Osteocyte (in vitro differentiated cells): ENCODE measurements around the gene CIB4. TPM values are rescaled to one million over a fixed set of nuclear protein-coding genes. Genes with fewer than 3 reads are reported as not detected.
"Not testable (repeated sequence)": the region's sequence is repeated elsewhere in the genome, so short reads cannot be mapped to it uniquely, and the experiment has no call there.

Experiments
- DNase-seq: peaks from one replicate; pipeline ENCODE4 v3.0.0; 2021; ENCODE audit warnings: mixed read lengths; ENCODE audit not compliant: unreplicated experiment; ENCODE audit errors: extremely low spot score
- H3K27ac Mint-ChIP-seq: one replicate; pipeline ENCODE4 v1.8.0; 2021; ENCODE audit warnings: mild to moderate bottlenecking, mixed read lengths; ENCODE audit not compliant: unreplicated experiment
- H3K27me3 Mint-ChIP-seq: one replicate; pipeline ENCODE4 v1.8.0; 2021; ENCODE audit warnings: mixed read lengths; ENCODE audit not compliant: unreplicated experiment
- H3K36me3 Mint-ChIP-seq: one replicate; pipeline ENCODE4 v1.8.0; 2021; ENCODE audit warnings: mixed read lengths; ENCODE audit not compliant: unreplicated experiment
- H3K4me1 Mint-ChIP-seq: one replicate; pipeline ENCODE4 v1.8.0; 2021; ENCODE audit warnings: mixed read lengths; ENCODE audit not compliant: unreplicated experiment
- H3K4me3 Mint-ChIP-seq: one replicate; pipeline ENCODE4 v1.8.0; 2021; ENCODE audit warnings: mild to moderate bottlenecking, moderate library complexity, mixed read lengths; ENCODE audit not compliant: unreplicated experiment
- H3K9me3 Mint-ChIP-seq: one replicate; pipeline ENCODE4 v1.8.0; 2021; ENCODE audit warnings: mixed read lengths; ENCODE audit not compliant: unreplicated experiment
- total RNA-seq: library from RNA; stranded (reverse); gene quantifications from 2 replicates; pipeline ENCODE4 v1.2.1, GENCODE V29; 2021
- TF ChIP-seq, protein P1 (sequence below): fragments of 200-600 bp; sonication (generic); IDR thresholded peaks from 2 replicates; pipeline ENCODE4 v1.5.0; 2021; ENCODE audit warnings: antibody characterized with exemption, mild to moderate bottlenecking, moderate library complexity

The CIB4 gene
- total RNA-seq, 1 donor from 2014 or later: not detected

DNA sequence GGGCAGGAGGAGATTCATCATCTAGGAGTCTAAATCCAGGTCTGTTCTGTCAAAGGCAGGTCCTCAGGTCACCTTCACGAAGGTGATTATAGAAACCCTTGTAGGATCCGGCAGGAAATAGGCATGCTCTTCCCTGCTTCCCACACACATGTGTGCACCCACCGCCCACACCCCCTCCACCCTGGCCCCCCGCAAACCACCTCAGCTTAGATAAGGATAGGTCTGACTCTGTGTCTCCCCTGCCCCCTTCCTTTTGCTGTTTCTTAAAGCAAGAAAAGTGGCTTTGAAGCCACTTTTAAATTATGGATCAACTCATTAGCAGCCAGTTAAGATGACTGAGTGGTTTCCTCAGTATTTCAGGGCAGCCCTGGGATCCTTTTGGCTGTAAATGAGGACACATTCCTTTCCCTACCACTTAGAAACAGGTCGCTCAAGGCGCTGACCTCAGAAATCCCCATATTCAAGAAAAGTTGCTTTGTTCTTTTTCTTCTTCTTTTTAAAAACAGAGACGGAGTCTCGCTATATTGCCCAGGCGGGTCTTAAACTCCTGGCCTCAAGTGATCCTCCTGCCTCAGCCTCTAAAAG is 14.5 kb upstream of the CIB4 start:
- Mint-ChIP-seq H3K36me3 (no peaks in the 10 kb centered on the region), H3K4me3 (no peak overlapping the region), H3K27ac (no peak overlapping the region), H3K9me3 (peaks cover 15% of the 10 kb centered on the region), H3K4me1 (peaks cover 14% of the 10 kb centered on the region), H3K27me3 (peaks cover 35% of the 10 kb centered on the region)
- DNase-seq: no peak
- TF ChIP-seq, protein P1, sequence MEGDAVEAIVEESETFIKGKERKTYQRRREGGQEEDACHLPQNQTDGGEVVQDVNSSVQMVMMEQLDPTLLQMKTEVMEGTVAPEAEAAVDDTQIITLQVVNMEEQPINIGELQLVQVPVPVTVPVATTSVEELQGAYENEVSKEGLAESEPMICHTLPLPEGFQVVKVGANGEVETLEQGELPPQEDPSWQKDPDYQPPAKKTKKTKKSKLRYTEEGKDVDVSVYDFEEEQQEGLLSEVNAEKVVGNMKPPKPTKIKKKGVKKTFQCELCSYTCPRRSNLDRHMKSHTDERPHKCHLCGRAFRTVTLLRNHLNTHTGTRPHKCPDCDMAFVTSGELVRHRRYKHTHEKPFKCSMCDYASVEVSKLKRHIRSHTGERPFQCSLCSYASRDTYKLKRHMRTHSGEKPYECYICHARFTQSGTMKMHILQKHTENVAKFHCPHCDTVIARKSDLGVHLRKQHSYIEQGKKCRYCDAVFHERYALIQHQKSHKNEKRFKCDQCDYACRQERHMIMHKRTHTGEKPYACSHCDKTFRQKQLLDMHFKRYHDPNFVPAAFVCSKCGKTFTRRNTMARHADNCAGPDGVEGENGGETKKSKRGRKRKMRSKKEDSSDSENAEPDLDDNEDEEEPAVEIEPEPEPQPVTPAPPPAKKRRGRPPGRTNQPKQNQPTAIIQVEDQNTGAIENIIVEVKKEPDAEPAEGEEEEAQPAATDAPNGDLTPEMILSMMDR: no peak

DNA sequence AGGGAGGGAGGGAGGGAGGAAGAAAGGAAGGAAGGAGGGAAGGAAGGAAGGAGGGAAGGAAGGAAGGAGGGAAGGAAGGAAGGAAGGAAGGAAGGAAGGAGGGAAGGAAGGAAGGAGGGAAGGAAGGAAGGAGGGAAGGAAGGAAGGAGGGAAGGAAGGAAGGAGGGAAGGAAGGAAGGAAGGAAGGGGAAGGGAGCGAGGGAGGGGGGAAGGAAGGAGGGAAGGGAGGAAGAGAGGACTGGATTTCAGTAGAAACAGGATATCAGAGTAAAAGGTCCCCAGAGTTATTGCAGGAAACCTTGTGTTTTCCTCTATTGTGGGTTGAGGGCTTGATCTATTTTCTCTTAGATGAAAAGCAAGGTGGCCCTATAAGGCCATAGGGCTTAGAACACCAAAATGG is 14.0 kb upstream of the CIB4 start:
- H3K27me3 Mint-ChIP-seq: peaks cover 40% of the 10 kb centered on the region
- peaks cover 11% of the 10 kb centered on the region for H3K9me3 Mint-ChIP-seq
- not testable (repeated sequence) for H3K27ac Mint-ChIP-seq, H3K36me3 Mint-ChIP-seq, DNase-seq, H3K4me3 Mint-ChIP-seq
- H3K4me1 Mint-ChIP-seq: peaks cover 15% of the 10 kb centered on the region

DNA sequence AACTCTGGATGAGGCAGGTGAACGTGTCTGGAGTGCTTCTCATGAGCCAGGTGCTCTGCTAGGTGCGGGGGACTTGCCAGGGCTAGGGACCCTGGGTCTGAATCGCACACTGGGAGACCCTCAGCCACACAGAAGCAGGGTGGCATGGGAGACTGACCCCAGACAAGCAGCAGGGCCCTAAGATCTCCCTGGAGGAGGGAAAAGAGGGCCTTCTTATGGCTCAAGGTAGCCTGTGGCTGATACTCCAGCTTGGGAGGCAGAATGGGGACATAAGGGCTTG is 12.8 kb upstream of the CIB4 start:
- Mint-ChIP-seq H3K36me3 (no peaks in the 10 kb centered on the region), H3K27ac (no peak overlapping the region), H3K27me3 (peaks cover 41% of the 10 kb centered on the region), H3K4me3 (no peak overlapping the region), H3K4me1 (peaks cover 18% of the 10 kb centered on the region), H3K9me3 (peaks cover under 1% of the 10 kb centered on the region)
- no peak for DNase-seq
- TF ChIP-seq, protein P1: no peak

DNA sequence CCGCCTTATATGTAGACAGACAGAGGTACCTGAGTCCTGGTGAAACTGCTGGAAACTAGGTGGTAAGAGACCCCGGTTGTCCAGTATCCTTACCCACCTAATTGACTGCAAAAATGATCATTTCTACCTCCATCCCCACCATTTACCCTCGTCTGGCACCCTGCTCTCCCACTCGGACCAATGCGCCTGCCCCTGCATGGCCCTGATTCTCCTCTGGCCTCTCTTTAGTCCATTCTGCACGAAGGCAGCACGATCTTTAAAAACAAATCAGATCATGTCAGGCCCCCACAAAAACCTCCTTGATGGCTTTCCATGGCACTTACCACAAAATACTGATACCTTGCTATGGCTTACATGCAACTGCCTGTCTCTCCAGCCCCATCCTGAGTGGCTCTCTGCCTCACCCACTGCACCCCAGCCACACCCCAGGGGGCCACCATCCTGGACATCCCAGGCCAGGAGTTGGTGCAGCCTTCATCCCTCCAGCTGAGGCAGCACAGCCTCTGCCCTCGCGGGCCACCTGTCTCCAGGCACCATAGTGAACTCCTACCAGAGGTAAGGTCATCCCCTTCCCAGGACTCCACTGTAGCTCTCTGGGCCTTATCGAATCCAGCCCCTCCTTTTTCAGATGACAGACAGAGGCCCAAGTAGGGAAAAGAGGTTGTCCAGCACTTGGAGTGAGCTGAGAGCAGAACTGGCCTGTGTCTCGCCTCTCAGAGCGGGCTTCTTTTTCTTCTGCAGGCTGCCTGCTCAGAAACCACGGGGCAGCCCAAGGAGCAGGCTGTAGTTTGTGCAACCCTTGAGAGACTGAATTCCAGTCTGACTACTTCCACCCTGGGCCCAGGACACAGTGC is 12.3 kb upstream of the CIB4 start:
- H3K36me3 Mint-ChIP-seq: no peaks in the 10 kb centered on the region
- peaks cover 37% of the 10 kb centered on the region for H3K27me3 Mint-ChIP-seq
- no peak overlapping the region for H3K4me3 Mint-ChIP-seq
- H3K9me3 Mint-ChIP-seq: no peaks in the 10 kb centered on the region
- H3K4me1 Mint-ChIP-seq: peaks cover 18% of the 10 kb centered on the region
- no peak for DNase-seq
- TF ChIP-seq, protein P1: no peak
- H3K27ac Mint-ChIP-seq: no peak overlapping the region

DNA sequence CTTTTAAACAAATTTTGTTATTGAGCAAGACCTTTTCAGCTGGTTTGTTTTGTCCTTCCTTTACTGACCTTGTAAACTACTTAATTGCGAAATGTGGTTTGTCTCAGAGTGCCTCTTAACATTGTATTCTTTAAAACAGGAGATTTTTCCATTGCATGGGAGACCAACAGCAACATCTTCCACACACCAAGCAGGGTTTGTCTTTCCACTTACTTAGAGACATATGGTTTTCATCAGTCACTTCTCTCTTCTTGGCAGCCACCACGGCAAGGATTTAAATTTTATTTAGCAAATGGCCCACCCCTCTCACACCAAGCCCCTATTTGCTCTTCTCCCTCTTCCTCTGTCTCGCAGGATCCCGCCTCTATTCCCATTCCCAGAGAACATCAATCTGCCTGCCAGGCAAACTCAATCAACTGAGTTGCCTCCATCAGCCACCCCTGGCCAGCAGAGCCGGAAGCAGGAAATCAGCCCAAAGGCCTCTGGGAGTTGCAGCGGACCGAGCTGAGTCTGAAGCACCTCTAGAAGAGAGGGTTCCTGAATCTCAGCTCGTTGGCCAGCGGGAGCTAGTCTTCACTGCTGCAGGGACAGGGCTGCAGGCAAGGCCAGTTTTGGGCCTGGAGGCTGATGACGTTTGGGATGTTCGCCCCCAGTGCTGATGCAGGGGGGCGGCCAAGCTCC is 11.3 kb upstream of the CIB4 start:
- Mint-ChIP-seq H3K4me3 (no peak overlapping the region), H3K27me3 (peaks cover 41% of the 10 kb centered on the region), H3K27ac (peak overlapping the region; percentile 68)

More for the DNA sequence above, 11.3 kb upstream of the CIB4 start:
- no peak for DNase-seq
- TF ChIP-seq, protein P1: no peak
- Mint-ChIP-seq H3K36me3 (no peaks in the 10 kb centered on the region), H3K4me1 (peaks cover 18% of the 10 kb centered on the region), H3K9me3 (no peaks in the 10 kb centered on the region)
